DND-41 (cell line): ENCODE results near the gene FRK.

Experiments
- ATAC-seq: fragments of 200-7000 bp; cut with Tn5 transposase; 3 replicates; pipeline ENCODE4 v1.9.1; 2021; ENCODE audit warnings: low read depth; ENCODE audit not compliant: insufficient read depth
- DNase-seq: peaks from one replicate; pipeline ENCODE4 v3.0.0-alpha.2; 2020
- H2AFZ ChIP-seq: 2 replicates; pipeline ENCODE4 v1.6.0; 2012; ENCODE audit warnings: low read depth, low read length
- H3K27ac ChIP-seq: 2 replicates; pipeline ENCODE4 v1.5.1; 2012; ENCODE audit warnings: low read length, inconsistent platforms
- H3K27me3 ChIP-seq: fragments of 200-600 bp; sonication (generic); 2 replicates; pipeline ENCODE4 v1.6.0; 2012; ENCODE audit warnings: low read length, mild to moderate bottlenecking, inconsistent platforms; ENCODE audit not compliant: insufficient read depth, poor library complexity
- H3K36me3 ChIP-seq: 2 replicates; pipeline ENCODE4 v1.5.1; 2012; ENCODE audit warnings: low read length, inconsistent platforms; ENCODE audit not compliant: insufficient read depth
- H3K4me1 ChIP-seq: 2 replicates; pipeline ENCODE4 v1.5.1; 2012; ENCODE audit warnings: mild to moderate bottlenecking, low read length; ENCODE audit not compliant: insufficient read depth
- H3K4me2 ChIP-seq: 2 replicates; pipeline ENCODE4 v1.6.0; 2012; ENCODE audit warnings: mild to moderate bottlenecking, moderate library complexity, low read length, inconsistent platforms; ENCODE audit not compliant: insufficient read depth
- H3K4me3 ChIP-seq, 2 experiments: fragments of 200-600 bp in 1 of 2; shearing (Covaris generic) in 1 of 2; 2 replicates each; pipeline ENCODE4 v1.5.1; 2012 to 2016; ENCODE audit warnings: inconsistent platforms in 2 of 2, low read length in 2 of 2, mild to moderate bottlenecking in 2 of 2, low read depth in 1 of 2, moderate library complexity in 1 of 2
- H3K79me2 ChIP-seq: 2 replicates; pipeline ENCODE4 v1.6.0; 2012; ENCODE audit warnings: low read length, inconsistent platforms; ENCODE audit not compliant: insufficient read depth
- H3K9ac ChIP-seq: 2 replicates; pipeline ENCODE4 v1.6.0; 2012; ENCODE audit warnings: low read depth, mild to moderate bottlenecking, inconsistent platforms, low read length, moderate library complexity
- H3K9me3 ChIP-seq: 2 replicates; pipeline ENCODE4 v1.5.1; 2012; ENCODE audit warnings: low read length, moderate library complexity, mild to moderate bottlenecking, inconsistent platforms; ENCODE audit not compliant: insufficient read depth, severe bottlenecking
- H4K20me1 ChIP-seq: 2 replicates; pipeline ENCODE4 v1.6.0; 2012; ENCODE audit warnings: low read length; ENCODE audit not compliant: insufficient read depth
- CTCF ChIP-seq: IDR thresholded peaks from 2 replicates; pipeline ENCODE4 v1.5.1; 2012; ENCODE audit warnings: borderline replicate concordance, low read length, moderate library complexity, mild to moderate bottlenecking; ENCODE audit not compliant: poor library complexity, severe bottlenecking; ENCODE audit errors: extremely low read depth
- EZH2 ChIP-seq: IDR thresholded peaks from 3 replicates; pipeline ENCODE4 v1.6.1; 2012; ENCODE audit warnings: borderline replicate concordance, low read depth, mild to moderate bottlenecking, moderate library complexity, low read length, inconsistent platforms; ENCODE audit not compliant: severe bottlenecking

Gene FRK

GRCh38 chr6:116011520-116011919 lies 49.2 kb downstream of the FRK start:
- Histone ChIP-seq H4K20me1 (no peaks in the 10 kb centered on the region), H3K4me2 (no peak overlapping the region), H3K27ac (no peak overlapping the region), H3K9me3 (no peaks in the 10 kb centered on the region), H3K4me1 (no peaks in the 10 kb centered on the region), H3K79me2 (no peaks in the 10 kb centered on the region), H3K4me3 (no peak overlapping the region), H3K27me3 (no peaks in the 10 kb centered on the region), H3K9ac (no peak overlapping the region), H3K36me3 (no peaks in the 10 kb centered on the region), H2AFZ (no peak overlapping the region)
- no peak for ATAC-seq
- DNase-seq = no peak
- TF ChIP-seq EZH2 (no peak), CTCF (no peak)

GRCh38 chr6:116010790-116011401 lies 49.8 kb downstream of the FRK start:
- H3K36me3 ChIP-seq = no peaks in the 10 kb centered on the region
- H3K4me1 ChIP-seq = no peaks in the 10 kb centered on the region
- H3K4me2 ChIP-seq = no peak overlapping the region
- TF ChIP-seq EZH2 (no peak), CTCF (peak; percentile 76)
- H3K27ac ChIP-seq = no peak overlapping the region
- no peaks in the 10 kb centered on the region for H4K20me1 ChIP-seq
- H3K4me3 ChIP-seq = no peak overlapping the region
- peak; percentile 75 for ATAC-seq
- H3K9ac ChIP-seq = no peak overlapping the region
- no peaks in the 10 kb centered on the region for H3K27me3 ChIP-seq
- H3K79me2 ChIP-seq = no peaks in the 10 kb centered on the region
- no peaks in the 10 kb centered on the region for H3K9me3 ChIP-seq
- no peak overlapping the region for H2AFZ ChIP-seq
- DNase-seq = peak; percentile 37

GRCh38 chr6:116010386-116010785 lies 50.3 kb downstream of the FRK start:
- Histone ChIP-seq H3K27me3 (no peaks in the 10 kb centered on the region), H3K9ac (no peak overlapping the region), H3K4me3 (no peak overlapping the region), H3K4me1 (no peaks in the 10 kb centered on the region), H4K20me1 (no peaks in the 10 kb centered on the region), H3K79me2 (no peaks in the 10 kb centered on the region), H3K27ac (no peak overlapping the region), H2AFZ (no peak overlapping the region), H3K4me2 (no peak overlapping the region), H3K36me3 (no peaks in the 10 kb centered on the region), H3K9me3 (no peaks in the 10 kb centered on the region)
- no peak for ATAC-seq
- no peak for TF ChIP-seq EZH2
- no peak for TF ChIP-seq CTCF
- DNase-seq = no peak
